GM23338 (cell line): ENCODE results near the gene FKRP.

Experiments used
- POLR2AphosphoS5 ChIP-seq: IDR thresholded peaks from 2 replicates; pipeline ENCODE4 v1.6.1; 2016; ENCODE audit warnings: antibody characterized with exemption, low read depth
- TF ChIP-seq, protein P1 (sequence below), 2 experiments: fragments of 200-600 bp in 1 of 2; sonication (generic) in 1 of 2; conservative IDR thresholded peaks; 2 replicates each; pipeline versions ENCODE4 v1.5.1 to v1.6.1; 2016 to 2017; ENCODE audit warnings: antibody characterized with exemption in 2 of 2, low read depth in 2 of 2, mild to moderate bottlenecking in 2 of 2, moderate library complexity in 1 of 2

DNA sequence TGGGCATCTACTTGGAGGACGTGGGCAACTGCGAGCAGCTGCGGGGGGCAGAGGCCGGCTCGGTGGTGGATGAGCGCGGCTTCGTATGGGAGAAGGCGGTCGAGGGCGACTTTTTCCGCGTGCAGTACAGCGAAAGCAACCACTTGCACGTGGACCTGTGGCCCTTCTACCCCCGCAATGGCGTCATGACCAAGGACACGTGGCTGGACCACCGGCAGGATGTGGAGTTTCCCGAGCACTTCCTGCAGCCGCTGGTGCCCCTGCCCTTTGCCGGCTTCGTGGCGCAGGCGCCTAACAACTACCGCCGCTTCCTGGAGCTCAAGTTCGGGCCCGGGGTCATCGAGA is 10.7 kb downstream of the FKRP start:
- TF ChIP-seq, protein P1, sequence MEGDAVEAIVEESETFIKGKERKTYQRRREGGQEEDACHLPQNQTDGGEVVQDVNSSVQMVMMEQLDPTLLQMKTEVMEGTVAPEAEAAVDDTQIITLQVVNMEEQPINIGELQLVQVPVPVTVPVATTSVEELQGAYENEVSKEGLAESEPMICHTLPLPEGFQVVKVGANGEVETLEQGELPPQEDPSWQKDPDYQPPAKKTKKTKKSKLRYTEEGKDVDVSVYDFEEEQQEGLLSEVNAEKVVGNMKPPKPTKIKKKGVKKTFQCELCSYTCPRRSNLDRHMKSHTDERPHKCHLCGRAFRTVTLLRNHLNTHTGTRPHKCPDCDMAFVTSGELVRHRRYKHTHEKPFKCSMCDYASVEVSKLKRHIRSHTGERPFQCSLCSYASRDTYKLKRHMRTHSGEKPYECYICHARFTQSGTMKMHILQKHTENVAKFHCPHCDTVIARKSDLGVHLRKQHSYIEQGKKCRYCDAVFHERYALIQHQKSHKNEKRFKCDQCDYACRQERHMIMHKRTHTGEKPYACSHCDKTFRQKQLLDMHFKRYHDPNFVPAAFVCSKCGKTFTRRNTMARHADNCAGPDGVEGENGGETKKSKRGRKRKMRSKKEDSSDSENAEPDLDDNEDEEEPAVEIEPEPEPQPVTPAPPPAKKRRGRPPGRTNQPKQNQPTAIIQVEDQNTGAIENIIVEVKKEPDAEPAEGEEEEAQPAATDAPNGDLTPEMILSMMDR (conservative IDR thresholded peaks at IDR 0.05; ENCODE audit: low read depth in 2 of 2) = no peak
- TF ChIP-seq POLR2AphosphoS5 = 0 out of 2 replicates have a peak, but pooled peaks have one; percentile 10
